GM21528 (cell line): ENCODE data around the gene HBQ1.
"Not testable (repeated sequence)": the region's sequence is repeated elsewhere in the genome, so short reads cannot be mapped to it uniquely, and the experiment has no call there.

Source experiments
- ATAC-seq: cut with Tn5 transposase; IDR thresholded peaks from one replicate; pipeline ENCODE4 v1.9.1; 2021; ENCODE audit warnings: mild to moderate bottlenecking, moderate library complexity; ENCODE audit not compliant: unreplicated experiment, low FRiP score

The HBQ1 gene

DNA sequence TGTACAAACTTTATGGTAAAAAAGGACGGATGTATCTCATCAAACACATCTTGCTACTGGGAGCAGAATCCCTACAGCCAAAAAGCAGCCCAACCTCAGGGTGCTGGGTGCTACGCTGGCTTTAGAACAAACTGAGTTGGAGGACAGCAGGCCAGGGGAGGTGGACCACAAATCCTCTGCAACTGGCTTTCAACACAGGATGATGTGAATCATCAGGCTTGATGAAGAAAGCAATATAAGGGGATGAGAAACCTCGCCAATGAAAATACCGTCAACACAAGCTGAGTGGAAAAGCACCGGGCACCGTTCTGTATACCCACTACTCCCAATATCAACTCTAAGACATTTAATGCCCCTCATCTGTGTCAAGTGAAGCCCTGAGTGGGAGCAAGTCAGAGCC is 14.3 kb downstream of the HBQ1 start:
- ATAC-seq: no peak

DNA sequence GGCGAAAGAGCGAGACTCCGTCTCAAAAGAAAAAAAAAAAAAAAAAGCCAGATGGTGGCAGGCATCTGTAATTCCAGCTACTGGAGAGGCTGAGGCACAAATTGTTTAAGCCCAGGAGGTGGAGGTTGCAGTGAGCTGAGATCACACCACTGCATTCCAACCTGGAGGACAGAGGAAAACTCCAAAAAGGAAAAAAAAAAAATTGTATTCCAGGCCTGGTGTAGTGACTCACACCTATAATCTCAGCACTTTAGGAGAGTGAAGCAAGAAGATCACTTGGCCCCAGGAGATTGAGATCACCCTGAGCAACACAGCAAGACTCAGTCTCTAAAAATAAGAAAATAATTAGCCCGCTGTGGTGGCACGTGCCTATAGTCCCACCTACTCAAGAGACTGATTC is 20.1 kb downstream of the HBQ1 start:
- no peak for ATAC-seq

DNA sequence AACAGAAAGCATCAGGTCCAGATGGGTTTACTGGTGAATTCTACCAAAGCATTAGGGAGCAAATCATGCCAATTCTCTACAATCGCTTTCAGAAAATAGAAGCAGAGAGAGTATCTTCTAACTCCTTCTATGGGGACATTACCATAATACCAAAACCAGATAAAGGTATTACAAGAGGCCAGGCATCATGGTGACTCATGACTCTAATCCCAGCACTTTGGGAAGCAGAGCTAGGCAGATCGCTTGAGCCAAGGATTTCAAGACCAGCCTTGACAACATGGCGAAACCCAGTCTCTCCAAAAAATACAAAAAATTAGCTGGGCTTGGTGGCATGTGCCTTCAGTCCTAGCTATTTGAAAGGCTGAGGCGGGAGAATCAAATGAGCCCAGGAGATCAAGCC is 23.0 kb downstream of the HBQ1 start:
- ATAC-seq: no peak

DNA sequence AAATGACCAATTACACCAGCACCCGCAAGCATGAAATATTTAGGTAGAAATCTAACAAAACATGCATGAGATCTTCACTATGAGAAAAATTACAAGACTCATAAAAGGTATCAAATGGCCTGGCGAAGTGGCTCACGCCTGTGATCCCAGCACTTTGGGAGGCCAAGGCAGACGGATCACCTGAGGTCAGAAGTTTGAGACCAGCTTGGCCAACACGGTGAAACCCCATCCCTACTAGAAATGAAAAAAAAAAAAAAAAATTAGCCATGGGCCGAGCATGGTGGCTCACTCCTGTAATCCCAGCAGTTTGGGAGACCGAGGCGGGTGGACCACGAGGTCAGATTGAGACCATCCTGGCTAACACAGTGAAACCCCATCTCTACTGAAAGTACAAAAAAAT is 23.8 kb downstream of the HBQ1 start:
- ATAC-seq: not testable (repeated sequence)

DNA sequence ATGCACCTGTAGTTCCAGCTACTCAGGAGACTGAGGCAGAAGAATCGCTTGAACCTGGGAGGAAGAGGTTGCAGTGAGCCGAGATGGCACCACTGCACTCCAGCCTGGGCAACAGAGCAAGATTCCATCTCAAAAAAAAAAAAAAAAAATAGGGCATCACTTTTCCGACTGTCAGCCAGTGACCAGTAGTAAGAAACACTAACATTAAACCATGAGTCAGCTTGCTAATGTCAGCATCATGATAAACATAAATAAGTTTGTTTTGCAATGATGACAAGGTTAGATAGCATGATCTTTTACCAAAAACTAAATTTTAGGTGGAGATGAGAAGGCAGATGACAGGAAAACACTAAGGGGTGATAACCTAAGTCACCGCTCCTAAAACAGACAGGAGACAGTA is 29.1 kb downstream of the HBQ1 start:
- not testable (repeated sequence) for ATAC-seq

DNA sequence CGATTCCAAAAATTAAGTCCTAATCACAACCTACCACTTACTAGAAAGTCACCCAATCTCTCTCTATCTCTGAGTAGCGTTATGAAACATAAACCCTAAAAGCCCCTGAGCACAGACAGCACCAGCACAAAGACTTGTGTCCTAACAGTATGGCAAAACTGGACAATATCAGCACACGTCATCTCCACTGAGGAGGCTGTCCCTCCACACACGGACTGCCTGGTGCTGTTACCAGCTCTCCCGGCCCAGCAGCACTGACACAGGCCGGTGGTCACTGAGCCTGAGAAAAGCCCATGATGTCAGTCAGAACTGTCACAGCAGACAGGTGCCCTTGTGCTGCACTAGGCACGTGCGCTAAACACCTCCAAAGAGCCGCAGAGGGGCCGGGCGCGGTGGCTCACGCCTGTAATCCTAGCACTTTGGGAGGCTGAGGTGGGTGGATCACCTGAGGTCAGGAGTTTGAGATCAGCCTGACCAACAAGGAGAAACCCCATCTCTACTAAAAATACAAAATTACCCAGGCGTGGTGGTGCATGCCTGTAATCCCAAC is 31.4 kb downstream of the HBQ1 start:
- not testable (repeated sequence) for ATAC-seq

DNA sequence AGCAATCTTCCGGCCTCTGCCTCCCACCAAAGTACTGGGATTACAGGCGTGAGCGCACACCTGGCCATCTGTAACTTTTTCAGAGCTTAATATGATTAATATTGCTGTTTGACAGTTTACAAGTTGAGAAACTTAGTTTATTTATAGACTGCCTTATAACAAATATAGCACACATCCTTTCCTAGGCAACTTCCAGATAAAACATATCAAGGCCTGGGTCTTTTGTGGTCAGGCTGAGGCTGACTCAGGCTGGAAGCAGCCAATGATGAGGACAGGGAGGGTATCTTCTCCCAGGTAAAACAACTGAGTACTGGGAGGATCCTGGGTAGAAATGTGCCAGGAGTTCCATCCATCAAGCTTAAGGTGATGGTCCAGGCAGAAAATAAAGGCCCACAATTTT is 32.7 kb downstream of the HBQ1 start:
- no peak for ATAC-seq

DNA sequence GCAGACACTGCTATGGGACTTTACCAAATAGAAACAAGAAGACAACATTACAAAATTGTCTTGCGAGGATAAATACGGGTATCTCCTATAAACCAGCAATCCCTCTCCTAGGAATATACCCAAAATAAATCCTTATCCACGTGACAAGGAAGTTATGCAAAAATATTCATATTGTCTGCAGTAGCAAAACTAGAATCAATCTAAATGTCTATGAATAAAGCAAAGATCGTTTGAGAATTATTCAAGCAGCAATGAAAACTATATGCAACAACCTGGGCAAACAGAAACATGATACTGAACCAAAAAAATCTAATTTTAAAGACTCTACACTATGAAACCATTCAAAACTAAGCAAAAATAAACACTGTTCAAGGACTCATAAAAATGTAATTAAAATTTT is 39.8 kb downstream of the HBQ1 start:
- ATAC-seq: no peak

DNA sequence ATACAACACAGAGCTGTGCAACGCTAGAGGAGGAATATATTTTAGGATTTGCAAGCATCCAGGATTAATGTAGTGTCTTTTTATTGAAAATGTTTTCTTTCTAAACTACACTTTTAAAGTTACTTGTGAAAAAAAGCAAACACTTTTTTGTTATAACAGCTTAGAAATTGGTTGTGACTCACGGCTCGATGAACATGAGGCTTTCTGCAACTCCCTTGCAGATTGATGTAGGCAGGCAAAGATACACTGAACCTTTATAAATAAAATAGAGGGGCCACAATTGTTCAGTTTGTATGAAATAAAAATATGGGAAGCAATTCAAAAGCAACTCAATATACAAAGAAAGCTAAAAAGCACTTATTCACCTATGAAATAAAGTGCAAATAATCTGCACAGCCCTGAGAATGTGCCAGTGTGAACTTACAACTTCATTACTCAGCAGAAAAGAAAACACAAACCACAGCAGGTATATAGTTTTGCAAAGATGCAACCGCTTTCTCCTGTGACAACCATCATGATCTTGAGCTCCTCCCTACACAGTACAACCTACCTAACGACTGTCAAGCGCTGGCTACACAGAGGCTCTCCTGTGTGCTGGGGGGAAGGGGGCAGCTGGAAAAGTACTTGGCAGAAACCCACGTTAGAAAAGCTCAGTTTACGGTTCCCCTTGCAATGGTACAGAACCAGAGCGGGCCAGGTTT is 48.0 kb downstream of the HBQ1 start:
- no peak for ATAC-seq

DNA sequence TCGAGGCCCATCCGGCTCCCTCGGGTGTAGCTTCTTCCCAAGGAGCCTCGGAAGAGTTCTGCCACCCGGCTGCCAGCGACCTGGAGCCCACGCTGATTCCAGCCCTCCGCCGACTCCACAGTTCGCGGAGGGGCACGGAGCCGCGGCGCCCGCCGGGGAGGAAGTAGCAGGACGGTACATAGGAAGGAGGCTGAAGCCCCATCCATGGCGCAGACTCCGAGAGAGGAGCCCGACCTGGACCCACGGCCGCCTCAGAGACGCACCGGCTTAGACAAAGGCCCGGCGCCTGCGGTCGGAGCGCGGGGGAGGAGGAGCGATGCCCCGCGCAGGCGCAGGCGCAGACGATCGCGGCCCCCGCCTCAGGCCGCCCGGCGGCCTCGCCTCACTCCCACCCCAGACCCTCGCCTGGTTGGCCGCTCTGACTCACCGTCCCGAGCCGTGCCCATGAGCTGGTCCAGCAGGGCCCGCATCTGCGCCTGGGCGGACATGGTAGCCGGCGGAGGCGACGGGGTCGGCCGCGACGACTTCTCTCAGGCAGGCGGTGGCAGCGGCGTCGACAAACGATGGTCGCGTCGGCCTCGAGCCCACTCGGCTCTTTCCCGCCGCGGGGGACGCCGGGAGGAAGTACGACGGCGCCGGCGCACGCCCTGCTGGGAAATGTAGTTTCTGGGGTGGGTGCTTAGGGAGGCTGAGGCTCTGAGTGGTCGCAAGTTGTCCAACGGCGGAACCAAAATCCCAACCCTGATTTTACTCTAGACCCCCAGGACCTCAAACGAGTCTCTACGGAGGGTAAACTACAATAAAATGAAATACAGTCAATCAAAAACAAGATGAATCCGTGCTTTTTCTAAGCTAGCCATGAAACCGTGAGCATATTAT is 48.8 kb downstream of the HBQ1 start, which contains the start of gene LUC7L:
Gene LUC7L (minus strand): TSS at position 598 of the 879 bp plus-strand sequence. CDS start 110 bp downstream, at position 488.
- peak; percentile 77 for ATAC-seq

DNA sequence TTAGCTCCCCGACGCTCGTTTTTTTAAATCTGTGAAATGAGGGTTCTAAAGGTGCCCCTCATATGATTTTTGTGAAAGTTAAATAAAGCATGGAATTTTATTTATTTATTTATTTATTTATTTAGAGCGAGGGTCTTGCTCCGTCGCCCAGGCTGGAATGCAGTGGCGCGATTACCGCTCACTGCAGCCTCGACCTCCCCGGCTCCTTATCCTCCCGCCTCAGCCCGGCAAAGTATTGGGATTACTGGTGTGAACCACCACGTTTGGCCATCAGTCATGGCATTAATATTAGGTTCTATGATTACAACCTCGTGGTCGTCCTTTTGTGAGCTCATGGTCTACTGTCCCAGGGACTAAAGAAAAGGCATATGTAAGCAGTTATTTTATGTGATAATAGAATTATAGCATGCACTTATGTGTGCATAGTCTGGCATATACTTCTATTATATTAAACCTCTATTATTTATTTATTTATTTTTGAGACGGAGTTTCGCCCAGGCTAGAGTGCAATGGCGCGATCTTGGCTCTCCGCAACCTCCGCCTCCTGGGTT is 49.5 kb downstream of the HBQ1 start:
- ATAC-seq: no peak

DNA sequence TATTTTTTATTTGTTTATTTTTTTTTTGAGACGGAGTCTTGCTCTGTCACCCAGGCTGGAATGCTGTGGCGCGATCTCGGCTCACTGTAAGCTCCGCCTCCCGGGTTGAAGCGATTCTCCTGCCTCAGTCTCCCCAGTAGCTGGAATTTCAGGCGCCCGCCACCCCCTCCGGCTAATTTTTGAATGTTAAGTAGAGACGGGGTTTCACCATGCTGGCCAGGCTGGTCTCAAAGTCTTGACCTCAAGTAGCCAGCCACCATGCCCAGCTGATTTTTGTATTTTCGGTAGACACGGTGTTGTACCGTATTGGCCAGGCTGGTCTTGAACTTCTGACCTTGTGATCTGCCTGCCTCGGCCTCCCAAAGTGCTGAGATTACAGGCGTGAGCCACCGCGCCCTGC is 50.1 kb downstream of the HBQ1 start:
- ATAC-seq: not testable (repeated sequence)
